Right lobe of liver (tissue), 4 donors: Measurements from ENCODE around the gene NKD2.

Experiments
- CTCF ChIP-seq, 4 donors: fragments of 200-600 bp in 3 of 4; fragments of 450-650 bp in 1 of 4; IDR thresholded peaks; one replicate each; pipeline versions ENCODE4 v1.5.1 to v1.8.0; 2016 to 2022; ENCODE audit warnings: antibody characterized with exemption in 4 of 4, mild to moderate bottlenecking in 2 of 4
- POLR2A ChIP-seq: fragments of 450-650 bp; IDR thresholded peaks from one replicate; pipeline ENCODE4 v1.6.1; 2017; ENCODE audit warnings: antibody characterized with exemption, mild to moderate bottlenecking
- donor health status: DM: no; HTN: no; CAD: no.
- donor health status: DM: no; HTN: no; CAD: no.
- donor health status: DM: no; HTN: yes; CAD: no.

- no peak for TF ChIP-seq POLR2A
- TF ChIP-seq CTCF (IDR thresholded peaks at IDR 0.05), result no peak
Observed at GRCh38 chr5:1013948-1014301, 5.3 kb downstream of the NKD2 start.
